IMR-90 (cell line): ENCODE data around the gene EEF1E1. TPM values are rescaled to one million over a fixed set of nuclear protein-coding genes. Genes with fewer than 3 reads are reported as not detected.

Experiments used
- ATAC-seq: fragments of 200-7000 bp; cut with Tn5 transposase; 2 replicates; pipeline ENCODE4 v1.9.1; 2020; ENCODE audit warnings: low read depth, mild to moderate bottlenecking, moderate library complexity
- BruUV-seq: library from RNA; stranded (reverse); fragments of 400-500 nt; replicated peaks from 2 replicates; lab custom pipeline; 2021; lab: Mats Ljungman, UMichigan
- CTCF ChIA-PET: fragments of 300-600 bp; formaldehyde crosslinking; extraction: SDS; loops from one replicate; lab custom pipeline; 2021; ENCODE audit warnings: antibody characterized with exemption; lab: Yijun Ruan, JAX
- POLR2A ChIA-PET: fragments of 300-600 bp; sonication (Branson Sonifier 250); formaldehyde crosslinking; loops from one replicate; lab custom pipeline; 2022; ENCODE audit warnings: antibody characterized with exemption; ENCODE audit not compliant: unreplicated experiment; lab: Charles Lee
- DNase-seq: peaks from one replicate; pipeline ENCODE4 v3.0.0; 2013
- H2AFZ ChIP-seq: replicated peaks from 2 replicates; pipeline ENCODE3; 2013; ENCODE audit warnings: low read length, mild to moderate bottlenecking; ENCODE audit not compliant: poor library complexity
- H2AK5ac ChIP-seq: 2 replicates; pipeline ENCODE4 v1.6.1; 2013; ENCODE audit warnings: low read depth, low read length, inconsistent platforms
- H2AK9ac ChIP-seq: replicated peaks from 2 replicates; pipeline ENCODE3; 2013; ENCODE audit warnings: mild to moderate bottlenecking, low read depth, low read length, moderate library complexity; ENCODE audit not compliant: poor library complexity
- H2BK120ac ChIP-seq: 2 replicates; pipeline ENCODE4 v1.6.1; 2013; ENCODE audit warnings: low read depth, low read length, inconsistent platforms
- H2BK15ac ChIP-seq: 3 replicates; pipeline ENCODE4 v1.6.1; 2013; ENCODE audit warnings: low read depth, low read length, inconsistent platforms
- H2BK20ac ChIP-seq: 2 replicates; pipeline ENCODE4 v1.6.1; 2013; ENCODE audit warnings: low read depth, mild to moderate bottlenecking, inconsistent platforms, low read length, moderate library complexity
- H2BK5ac ChIP-seq: 2 replicates; pipeline ENCODE4 v1.6.1; 2013; ENCODE audit warnings: mild to moderate bottlenecking, low read depth, low read length, inconsistent platforms; ENCODE audit not compliant: poor library complexity, severe bottlenecking
- H3K14ac ChIP-seq: replicated peaks from 2 replicates; pipeline ENCODE4 v1.6.1; 2013; ENCODE audit warnings: low read depth, low read length, inconsistent platforms
- H3K18ac ChIP-seq: 2 replicates; pipeline ENCODE4 v1.6.1; 2013; ENCODE audit warnings: low read depth, low read length, control low read depth
- H3K23ac ChIP-seq: 2 replicates; pipeline ENCODE4 v1.6.1; 2013; ENCODE audit warnings: low read depth, low read length, inconsistent platforms
- H3K27ac ChIP-seq: 2 replicates; pipeline ENCODE4 v1.5.1; 2013; ENCODE audit warnings: mild to moderate bottlenecking, control low read depth, low read length; ENCODE audit not compliant: insufficient read depth
- H3K27me3 ChIP-seq: 2 replicates; pipeline ENCODE4 v1.6.1; 2013; ENCODE audit warnings: low read length; ENCODE audit not compliant: control insufficient read depth, insufficient read depth
- H3K36me3 ChIP-seq: 2 replicates; pipeline ENCODE4 v1.6.1; 2013; ENCODE audit warnings: low read length, mixed read lengths; ENCODE audit not compliant: control insufficient read depth, insufficient read depth
- H3K4ac ChIP-seq: 2 replicates; pipeline ENCODE4 v1.6.1; 2013; ENCODE audit warnings: low read depth, low read length, inconsistent platforms
- H3K4me1 ChIP-seq: 2 replicates; pipeline ENCODE4 v1.6.1; 2013; ENCODE audit warnings: low read length, mixed read lengths; ENCODE audit not compliant: control insufficient read depth, insufficient read depth
- H3K4me2 ChIP-seq: 2 replicates; pipeline ENCODE4 v1.6.1; 2013; ENCODE audit warnings: low read depth, mild to moderate bottlenecking, control low read depth, low read length, moderate library complexity
- H3K4me3 ChIP-seq: 2 replicates; pipeline ENCODE4 v1.5.1; 2013; ENCODE audit warnings: low read depth, mild to moderate bottlenecking, control low read depth, low read length, moderate library complexity; ENCODE audit not compliant: insufficient read depth
- H3K56ac ChIP-seq: 2 replicates; pipeline ENCODE4 v1.6.1; 2013; ENCODE audit warnings: low read length, inconsistent platforms; ENCODE audit not compliant: insufficient read depth; ENCODE audit errors: extremely low read depth
- H3K79me1 ChIP-seq, 2 experiments: 2 replicates each; pipeline ENCODE4 v1.6.1; 2013; ENCODE audit warnings: low read length in 2 of 2, inconsistent platforms in 1 of 2, low read depth in 1 of 2
- H3K9ac ChIP-seq: 2 replicates; pipeline ENCODE4 v1.6.1; 2013; ENCODE audit warnings: low read depth, low read length, control low read depth
- H3K9me1 ChIP-seq: 2 replicates; pipeline ENCODE4 v1.6.1; 2013; ENCODE audit warnings: low read length, inconsistent platforms; ENCODE audit not compliant: insufficient read depth
- H3K9me3 ChIP-seq: 2 replicates; pipeline ENCODE4 v1.6.1; 2013; ENCODE audit warnings: low read length; ENCODE audit not compliant: control insufficient read depth, insufficient read depth
- H4K20me1 ChIP-seq: 2 replicates; pipeline ENCODE4 v1.6.1; 2013; ENCODE audit warnings: low read length, inconsistent platforms; ENCODE audit not compliant: insufficient read depth
- H4K5ac ChIP-seq: 2 replicates; pipeline ENCODE4 v1.6.1; 2013; ENCODE audit warnings: mild to moderate bottlenecking, low read depth, low read length, control low read depth
- H4K8ac ChIP-seq, 2 experiments: 2 replicates each; pipeline ENCODE4 v1.6.1; 2013; ENCODE audit warnings: low read depth in 2 of 2, low read length in 2 of 2, control low read depth in 1 of 2, inconsistent platforms in 1 of 2
- H4K91ac ChIP-seq: 2 replicates; pipeline ENCODE4 v1.6.1; 2013; ENCODE audit warnings: low read depth, low read length, inconsistent platforms; ENCODE audit not compliant: insufficient read depth
- BHLHE40 ChIP-seq: fragments of 150-350 bp; IDR thresholded peaks from 2 replicates; pipeline ENCODE4 v1.6.1; 2016; ENCODE audit warnings: mild to moderate bottlenecking, low read depth, low read length
- CEBPB ChIP-seq: IDR thresholded peaks from 2 replicates; pipeline ENCODE4 v1.6.1; 2012; ENCODE audit warnings: low read depth, low read length, improper control_type of control experiment
- CHD1 ChIP-seq: IDR thresholded peaks from 2 replicates; pipeline ENCODE4 v1.6.1; 2012; ENCODE audit warnings: low read depth, low read length, improper control_type of control experiment
- FOS ChIP-seq: fragments of 150-350 bp; IDR thresholded peaks from 2 replicates; pipeline ENCODE4 v1.6.1; 2016; ENCODE audit warnings: low read depth, low read length
- MAFK ChIP-seq: IDR thresholded peaks from 2 replicates; pipeline ENCODE4 v1.6.1; 2012; ENCODE audit warnings: low read depth, low read length, improper control_type of control experiment
- MAZ ChIP-seq: IDR thresholded peaks from 2 replicates; pipeline ENCODE4 v1.6.1; 2012; ENCODE audit warnings: low read depth, mild to moderate bottlenecking, low read length, improper control_type of control experiment, moderate library complexity, borderline replicate concordance
- MXI1 ChIP-seq: IDR thresholded peaks from 2 replicates; pipeline ENCODE4 v1.6.1; 2012; ENCODE audit warnings: low read depth, mild to moderate bottlenecking, low read length, moderate library complexity, borderline replicate concordance
- NFE2L2 ChIP-seq: fragments of 150-350 bp; IDR thresholded peaks from 2 replicates; pipeline ENCODE4 v1.6.1; 2016; ENCODE audit warnings: low read depth, mild to moderate bottlenecking, low read length
- POLR2A ChIP-seq: IDR thresholded peaks from 2 replicates; pipeline ENCODE4 v1.6.1; 2012; ENCODE audit warnings: mild to moderate bottlenecking, low read depth, low read length
- RAD21 ChIP-seq: IDR thresholded peaks from 2 replicates; pipeline ENCODE4 v1.6.1; 2012; ENCODE audit warnings: low read length, improper control_type of control experiment
- RCOR1 ChIP-seq: IDR thresholded peaks from 2 replicates; pipeline ENCODE4 v1.6.1; 2012; ENCODE audit warnings: mild to moderate bottlenecking, low read length, improper control_type of control experiment; ENCODE audit not compliant: insufficient replicate concordance
- RFX5 ChIP-seq: IDR thresholded peaks from 2 replicates; pipeline ENCODE4 v1.8.0; 2012; ENCODE audit warnings: low read depth, mild to moderate bottlenecking, low read length, moderate library complexity
- SMC3 ChIP-seq: fragments of 150-350 bp; IDR thresholded peaks from 2 replicates; pipeline ENCODE4 v1.6.1; 2016; ENCODE audit warnings: low read depth, mild to moderate bottlenecking, antibody characterized with exemption, low read length, moderate library complexity
- WGBS, 2 experiments: methylation state at CpG; one replicate each; pipeline versions ENCODE4 v1.1.5 to v1.1.7; 2013; ENCODE audit warnings: missing lambda C conversion rate in 2 of 2; ENCODE audit not compliant: insufficient read length in 1 of 2; ENCODE audit errors: extremely low coverage in 2 of 2; 5-methylcytosine and 5-hydroxymethylcytosine counted together
- dilution Hi-C: fragments of 300-500 bp; cut with HindIII; formaldehyde crosslinking; loops from one replicate; pipeline ENCODE4 v1.14.3; 2018; ENCODE audit warnings: low sequenced_read_pairs; ENCODE audit not compliant: unreplicated experiment
- in situ Hi-C: fragments of 300-500 bp; cut with MboI; formaldehyde crosslinking; loops from 3 replicates; pipeline ENCODE4 v1.14.3; 2019; ENCODE audit warnings: low sequenced_read_pairs, inconsistent platforms, mixed read lengths
- intact Hi-C: fragments of 100-400 bp; cut with micrococcal nuclease; formaldehyde crosslinking; loops from 2 replicates; pipeline ENCODE4 v1.10.0; 2022
- polyA plus RNA-seq, 3 experiments: library from polyadenylated mRNA; depleted of rRNA; stranded (reverse); fragments of >200 nt; gene quantifications; 2 replicates each; pipeline ENCODE4 v1.2.3, GENCODE V29; 2012; ENCODE audit warnings: low replicate concordance in 1 of 3
- total RNA-seq: library from RNA; depleted of rRNA; stranded (reverse); fragments of >200 nt; gene quantifications from 2 replicates; pipeline ENCODE4 v1.2.3, GENCODE V29; 2012
- TF ChIP-seq, protein P1 (sequence below): fragments of 150-350 bp; IDR thresholded peaks from 2 replicates; pipeline ENCODE4 v1.6.1; 2016; ENCODE audit warnings: low read depth, mild to moderate bottlenecking, low read length, moderate library complexity, borderline replicate concordance
- TF ChIP-seq, protein P2 (sequence below): conservative IDR thresholded peaks from 2 replicates; pipeline ENCODE4 v1.5.1; 2012; ENCODE audit warnings: mild to moderate bottlenecking, low read depth, low read length, improper control_type of control experiment
- TF ChIP-seq, protein P3 (sequence below): fragments of 150-350 bp; IDR thresholded peaks from 2 replicates; pipeline ENCODE4 v1.6.1; 2017; ENCODE audit warnings: mild to moderate bottlenecking, antibody characterized with exemption, low read length, low read depth

EEF1E1 gene
- total and polyA plus RNA-seq, 2 of the 4 experiments (the other 2 are of a cell fraction), result 65.8 to 68.6 TPM

DNA sequence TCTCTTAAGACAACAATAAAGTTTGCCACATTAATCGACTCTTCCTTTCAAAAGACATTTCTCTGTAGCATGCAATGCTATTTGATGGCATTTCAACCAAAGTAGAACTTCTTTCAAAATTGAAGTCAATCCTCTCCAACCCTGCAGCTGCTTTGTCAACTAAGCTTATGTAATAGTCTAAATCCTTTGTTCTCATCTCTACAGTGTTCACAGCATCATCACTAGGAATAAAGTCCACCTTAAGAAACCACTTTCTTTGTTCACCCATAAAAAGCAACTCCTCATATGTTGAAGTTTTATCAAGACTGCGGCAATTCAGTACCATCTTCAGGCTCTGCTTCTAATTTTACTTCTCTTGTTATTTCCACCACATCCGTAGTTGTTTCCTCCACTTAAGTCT lies 26.6 kb downstream of the EEF1E1 start:
- Histone ChIP-seq H2AFZ (no peak overlapping the region), H4K8ac (no peak overlapping the region), H3K27ac (no peak overlapping the region), H3K9me3 (no peaks in the 10 kb centered on the region), H3K9me1 (no peaks in the 10 kb centered on the region), H4K5ac (no peak overlapping the region), H3K23ac (no peak overlapping the region), H3K79me1 (peaks cover 11 to 18% of the 10 kb centered on the region in 2 experiments; a peak in 3 of 4 replicates), H4K20me1 (no peaks in the 10 kb centered on the region), H4K91ac (no peak overlapping the region), H2BK120ac (no peak overlapping the region), H3K9ac (no peak overlapping the region), H3K4me3 (no peak overlapping the region), H3K4ac (no peak overlapping the region), H3K4me1 (peaks cover 4% of the 10 kb centered on the region), H2AK9ac (no peak overlapping the region), H2BK20ac (no peak overlapping the region), H2BK15ac (no peak overlapping the region), H2BK5ac (no peak overlapping the region), H3K27me3 (no peaks in the 10 kb centered on the region), H2AK5ac (no peak overlapping the region), H3K18ac (no peak overlapping the region), H3K56ac (no peak overlapping the region), H3K14ac (no peak overlapping the region), H3K4me2 (no peak overlapping the region), H3K36me3 (no peaks in the 10 kb centered on the region)
- intact Hi-C loops, result no loop called here
- CTCF ChIA-PET, result no interaction called here
- POLR2A ChIA-PET, result no interaction called here
- dilution Hi-C loops, result no loop called here
- WGBS, 2 experiments, result 100% methylated on average over 1 of the region's 3 CpGs; no CpG with 5 or more reads in 1 of the 2 experiments
- BruUV-seq, result no TSS peak
- no peak for DNase-seq
- TF ChIP-seq SMC3, result no peak
- no peak for TF ChIP-seq BHLHE40
- TF ChIP-seq, protein P1, sequence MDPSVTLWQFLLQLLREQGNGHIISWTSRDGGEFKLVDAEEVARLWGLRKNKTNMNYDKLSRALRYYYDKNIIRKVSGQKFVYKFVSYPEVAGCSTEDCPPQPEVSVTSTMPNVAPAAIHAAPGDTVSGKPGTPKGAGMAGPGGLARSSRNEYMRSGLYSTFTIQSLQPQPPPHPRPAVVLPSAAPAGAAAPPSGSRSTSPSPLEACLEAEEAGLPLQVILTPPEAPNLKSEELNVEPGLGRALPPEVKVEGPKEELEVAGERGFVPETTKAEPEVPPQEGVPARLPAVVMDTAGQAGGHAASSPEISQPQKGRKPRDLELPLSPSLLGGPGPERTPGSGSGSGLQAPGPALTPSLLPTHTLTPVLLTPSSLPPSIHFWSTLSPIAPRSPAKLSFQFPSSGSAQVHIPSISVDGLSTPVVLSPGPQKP, result no peak
- TF ChIP-seq, protein P2, sequence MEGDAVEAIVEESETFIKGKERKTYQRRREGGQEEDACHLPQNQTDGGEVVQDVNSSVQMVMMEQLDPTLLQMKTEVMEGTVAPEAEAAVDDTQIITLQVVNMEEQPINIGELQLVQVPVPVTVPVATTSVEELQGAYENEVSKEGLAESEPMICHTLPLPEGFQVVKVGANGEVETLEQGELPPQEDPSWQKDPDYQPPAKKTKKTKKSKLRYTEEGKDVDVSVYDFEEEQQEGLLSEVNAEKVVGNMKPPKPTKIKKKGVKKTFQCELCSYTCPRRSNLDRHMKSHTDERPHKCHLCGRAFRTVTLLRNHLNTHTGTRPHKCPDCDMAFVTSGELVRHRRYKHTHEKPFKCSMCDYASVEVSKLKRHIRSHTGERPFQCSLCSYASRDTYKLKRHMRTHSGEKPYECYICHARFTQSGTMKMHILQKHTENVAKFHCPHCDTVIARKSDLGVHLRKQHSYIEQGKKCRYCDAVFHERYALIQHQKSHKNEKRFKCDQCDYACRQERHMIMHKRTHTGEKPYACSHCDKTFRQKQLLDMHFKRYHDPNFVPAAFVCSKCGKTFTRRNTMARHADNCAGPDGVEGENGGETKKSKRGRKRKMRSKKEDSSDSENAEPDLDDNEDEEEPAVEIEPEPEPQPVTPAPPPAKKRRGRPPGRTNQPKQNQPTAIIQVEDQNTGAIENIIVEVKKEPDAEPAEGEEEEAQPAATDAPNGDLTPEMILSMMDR, result no peak
- TF ChIP-seq CEBPB, result no peak
- no peak for TF ChIP-seq MAZ
- TF ChIP-seq RCOR1, result no peak
- no peak for TF ChIP-seq MAFK
- TF ChIP-seq POLR2A, result no peak
- TF ChIP-seq NFE2L2, result no peak
- no peak for TF ChIP-seq CHD1
- no peak for TF ChIP-seq RFX5
- no peak for TF ChIP-seq FOS
- TF ChIP-seq, protein P3, sequence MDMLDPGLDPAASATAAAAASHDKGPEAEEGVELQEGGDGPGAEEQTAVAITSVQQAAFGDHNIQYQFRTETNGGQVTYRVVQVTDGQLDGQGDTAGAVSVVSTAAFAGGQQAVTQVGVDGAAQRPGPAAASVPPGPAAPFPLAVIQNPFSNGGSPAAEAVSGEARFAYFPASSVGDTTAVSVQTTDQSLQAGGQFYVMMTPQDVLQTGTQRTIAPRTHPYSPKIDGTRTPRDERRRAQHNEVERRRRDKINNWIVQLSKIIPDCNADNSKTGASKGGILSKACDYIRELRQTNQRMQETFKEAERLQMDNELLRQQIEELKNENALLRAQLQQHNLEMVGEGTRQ, result no peak
- TF ChIP-seq RAD21, result no peak
- no peak for TF ChIP-seq MXI1
- ATAC-seq, result no peak
- in situ Hi-C loops, result no loop called here
